OCI-LY7 (cell line): ENCODE data around the gene ALK. TPM values are rescaled to one million over a fixed set of nuclear protein-coding genes. Genes with fewer than 3 reads are reported as not detected.

Experiments used
- BruUV-seq: library from RNA; stranded (reverse); fragments of 400-500 nt; replicated peaks from 2 replicates; lab custom pipeline; 2021; lab: Mats Ljungman, UMichigan
- CTCF ChIA-PET: fragments of 300-600 bp; sonication (Branson Sonifier 250); formaldehyde crosslinking; loops from one replicate; lab custom pipeline; 2022; ENCODE audit warnings: antibody characterized with exemption; ENCODE audit not compliant: unreplicated experiment; lab: Charles Lee
- POLR2A ChIA-PET: fragments of 300-600 bp; sonication (Branson Sonifier 250); formaldehyde crosslinking; loops from one replicate; lab custom pipeline; 2022; ENCODE audit warnings: antibody characterized with exemption; lab: Charles Lee
- DNase-seq: peaks from one replicate; pipeline ENCODE4 v3.0.0-alpha.2; 2015; ENCODE audit warnings: low spot score
- H2AFZ ChIP-seq: fragments of 200-600 bp; sonication (generic), shearing (Covaris generic); 2 replicates; pipeline ENCODE4 v1.6.1; 2014; ENCODE audit warnings: mild to moderate bottlenecking, antibody characterized with exemption, low read length, moderate library complexity
- H3K27ac ChIP-seq: fragments of 200-600 bp; sonication (generic); 2 replicates; pipeline ENCODE4 v1.5.1; 2014; ENCODE audit warnings: mixed run types, low read depth, mild to moderate bottlenecking, moderate library complexity, low read length, inconsistent platforms; ENCODE audit not compliant: poor library complexity, severe bottlenecking
- H3K36me3 ChIP-seq: fragments of 200-600 bp; sonication (generic); 2 replicates; pipeline ENCODE4 v1.6.1; 2014; ENCODE audit warnings: mild to moderate bottlenecking, antibody characterized with exemption, low read length, moderate library complexity, mixed read lengths; ENCODE audit not compliant: insufficient read depth
- H3K4me1 ChIP-seq: fragments of 200-600 bp; sonication (generic); 2 replicates; pipeline ENCODE4 v1.5.1; 2014; ENCODE audit warnings: mild to moderate bottlenecking, low read length; ENCODE audit not compliant: insufficient read depth, poor library complexity, severe bottlenecking
- H3K4me2 ChIP-seq: fragments of 200-600 bp; sonication (generic); 2 replicates; pipeline ENCODE4 v1.6.1; 2014; ENCODE audit warnings: mild to moderate bottlenecking, low read length
- H3K4me3 ChIP-seq: fragments of 200-600 bp; sonication (generic); 2 replicates; pipeline ENCODE4 v1.5.1; 2014; ENCODE audit warnings: mild to moderate bottlenecking, low read depth, low read length; ENCODE audit not compliant: poor library complexity, severe bottlenecking
- H3K79me2 ChIP-seq: fragments of 200-600 bp; sonication (generic); 2 replicates; pipeline ENCODE4 v1.6.1; 2016; ENCODE audit warnings: low read depth, mild to moderate bottlenecking, low read length, moderate library complexity, mixed read lengths; ENCODE audit not compliant: insufficient read depth
- H3K9me2 ChIP-seq: fragments of 200-600 bp; sonication (generic); 2 replicates; pipeline ENCODE4 v1.6.1; 2016; ENCODE audit warnings: mild to moderate bottlenecking, low read length, mixed read lengths; ENCODE audit not compliant: insufficient read depth
- H3K9me3 ChIP-seq: fragments of 200-600 bp; sonication (generic); 2 replicates; pipeline ENCODE4 v1.6.1; 2014; ENCODE audit warnings: mild to moderate bottlenecking, mixed run types, low read length, mixed read lengths
- H4K20me1 ChIP-seq: fragments of 200-600 bp; sonication (generic); 2 replicates; pipeline ENCODE4 v1.6.1; 2014; ENCODE audit warnings: mild to moderate bottlenecking, antibody characterized with exemption, low read length, moderate library complexity, mixed read lengths; ENCODE audit not compliant: insufficient read depth
- CTCF ChIP-seq: fragments of 200-600 bp; sonication (generic); conservative IDR thresholded peaks from 2 replicates; pipeline ENCODE4 v1.5.1; 2014; ENCODE audit warnings: mild to moderate bottlenecking, antibody characterized with exemption, low read length, moderate library complexity, mixed read lengths
- EZH2phosphoT487 ChIP-seq: fragments of 200-600 bp; sonication (generic); IDR thresholded peaks from 2 replicates; pipeline ENCODE4 v1.6.1; 2018; ENCODE audit warnings: low read depth, borderline replicate concordance, mild to moderate bottlenecking, mixed run types, antibody characterized with exemption, low read length, moderate library complexity, mixed read lengths
- intact Hi-C: fragments of 100-400 bp; cut with micrococcal nuclease; formaldehyde crosslinking; loops from one replicate; pipeline ENCODE4 v1.10.0; 2022; ENCODE audit not compliant: unreplicated experiment
- total RNA-seq, 2 experiments: library from RNA; depleted of rRNA in 1 of 2; stranded (reverse); fragments of >200 nt in 1 of 2; shearing (Covaris generic) in 1 of 2; gene quantifications; 2 replicates each; pipeline ENCODE4 v1.2.3, GENCODE V29; 2014 to 2022

ALK gene
- total RNA-seq, 2 experiments from 2014 or later: 0.09 TPM; not detected in 1

GRCh38 chr2:29249666-29250253 lies 671.6 kb downstream of the ALK start:
- intact Hi-C loops: no loop called here
- CTCF ChIA-PET: no interaction called here
- no TSS peak for BruUV-seq

GRCh38 chr2:29247336-29247914 lies 674.0 kb downstream of the ALK start:
- ChIA-PET POLR2A (no interaction called here), CTCF (no interaction called here)
- Histone ChIP-seq H2AFZ (no peak overlapping the region), H3K27ac (no peak overlapping the region), H3K9me2 (no peaks in the 10 kb centered on the region), H4K20me1 (no peaks in the 10 kb centered on the region), H3K79me2 (no peaks in the 10 kb centered on the region), H3K4me3 (no peak overlapping the region), H3K9me3 (no peaks in the 10 kb centered on the region), H3K4me1 (no peaks in the 10 kb centered on the region), H3K4me2 (no peak overlapping the region), H3K36me3 (no peaks in the 10 kb centered on the region)
- no peak for DNase-seq
- intact Hi-C loops: no loop called here
- no TSS peak for BruUV-seq
- no peak for TF ChIP-seq EZH2phosphoT487
- TF ChIP-seq CTCF: no peak

More at GRCh38 chr2:29249666-29250253, 671.6 kb downstream of the ALK start:
- DNase-seq: no peak
- Histone ChIP-seq H3K36me3 (no peaks in the 10 kb centered on the region), H3K9me3 (no peaks in the 10 kb centered on the region), H3K9me2 (no peaks in the 10 kb centered on the region), H4K20me1 (no peaks in the 10 kb centered on the region), H2AFZ (no peak overlapping the region), H3K4me1 (no peaks in the 10 kb centered on the region), H3K27ac (no peak overlapping the region), H3K4me3 (no peak overlapping the region), H3K79me2 (no peaks in the 10 kb centered on the region), H3K4me2 (no peak overlapping the region)
- POLR2A ChIA-PET: no interaction called here
- no peak for TF ChIP-seq EZH2phosphoT487
- TF ChIP-seq CTCF: no peak
